Memory B cell (primary cell): ENCODE data around the gene MED29.

Experiments used
- ATAC-seq: fragments of 150-1000 bp; cut with Tn5 transposase; 2 replicates; pipeline ENCODE4 v1.10.0; 2021; ENCODE audit warnings: low read depth, mild to moderate bottlenecking, moderate library complexity
- DNase-seq, 2 donors: peaks; one replicate each; pipeline ENCODE4 v3.0.0; 2022; ENCODE audit warnings: low spot score in 2 of 2
- H3K27ac Mint-ChIP-seq: one replicate; pipeline ENCODE4 v1.8.0; 2022; ENCODE audit warnings: mild to moderate bottlenecking, moderate library complexity, mixed read lengths
- H3K27me3 Mint-ChIP-seq: one replicate; pipeline ENCODE4 v1.8.0; 2022; ENCODE audit warnings: mixed read lengths
- H3K36me3 Mint-ChIP-seq: one replicate; pipeline ENCODE4 v1.8.0; 2022; ENCODE audit warnings: mild to moderate bottlenecking, mixed read lengths
- H3K4me1 Mint-ChIP-seq: one replicate; pipeline ENCODE4 v1.8.0; 2022; ENCODE audit warnings: mixed read lengths
- H3K4me3 Mint-ChIP-seq: one replicate; pipeline ENCODE4 v1.8.0; 2022; ENCODE audit warnings: mild to moderate bottlenecking, moderate library complexity, mixed read lengths
- H3K9me3 Mint-ChIP-seq: one replicate; pipeline ENCODE4 v1.8.0; 2022; ENCODE audit warnings: mixed read lengths

MED29 gene

GRCh38 chr19:39390751-39391437 lies at the start of gene MED29, which contains the start of gene PAF1:
TSS of gene MED29 (plus strand) at chr19:39391378. CDS start at chr19:39391423, 45 bp downstream.
TSS of gene PAF1 (minus strand) at chr19:39391106. CDS start at chr19:39390864, 242 bp downstream.
- peaks cover 27% of the 10 kb centered on the region for H3K36me3 Mint-ChIP-seq
- ATAC-seq (peak; percentile 88), DNase-seq (peak; percentile 85 to 95)
- H3K9me3 Mint-ChIP-seq, result no peaks in the 10 kb centered on the region
- H3K27ac Mint-ChIP-seq, result peak within 1 kb of the TSS; percentile 98
- peak within 1 kb of the TSS; percentile 96 for H3K4me3 Mint-ChIP-seq
- H3K27me3 Mint-ChIP-seq, result no peaks in the 10 kb centered on the region
- H3K4me1 Mint-ChIP-seq, result peaks cover 22% of the 10 kb centered on the region

- H3K9me3 Mint-ChIP-seq, result no peaks in the 10 kb centered on the region
- no peaks in the 10 kb centered on the region for H3K27me3 Mint-ChIP-seq
- peak within 1 kb of the TSS; percentile 94 for H3K27ac Mint-ChIP-seq
- peaks cover 57% of the 10 kb centered on the region for H3K4me1 Mint-ChIP-seq
- DNase-seq, result peak; percentile 95 to 99
- peak; percentile 87 for ATAC-seq
- H3K4me3 Mint-ChIP-seq, result peak within 1 kb of the TSS; percentile 98
- H3K36me3 Mint-ChIP-seq, result peaks cover 7% of the 10 kb centered on the region
These were observed 49.2 kb upstream of the MED29 start, which contains the start of gene SAMD4B for GRCh38 chr19:39341719-39342604. TSS of gene SAMD4B (plus strand) at chr19:39342421. CDS start at chr19:39356894, 14,473 bp downstream.

- Mint-ChIP-seq H3K9me3 (no peaks in the 10 kb centered on the region), H3K27ac (peak overlapping the region; percentile 94), H3K4me3 (peak overlapping the region; percentile 88), H3K4me1 (peaks cover 55% of the 10 kb centered on the region), H3K27me3 (no peaks in the 10 kb centered on the region), H3K36me3 (peaks cover 10% of the 10 kb centered on the region)
- peak; percentile 1 for ATAC-seq
- no peak for DNase-seq
These were observed 48.4 kb upstream of the MED29 start for GRCh38 chr19:39342647-39343305.

GRCh38 chr19:39345956-39346355 lies 45.2 kb upstream of the MED29 start:
- peaks cover 20% of the 10 kb centered on the region for H3K36me3 Mint-ChIP-seq
- no peaks in the 10 kb centered on the region for H3K9me3 Mint-ChIP-seq
- no peaks in the 10 kb centered on the region for H3K27me3 Mint-ChIP-seq
- no peak overlapping the region for H3K4me3 Mint-ChIP-seq
- no peak for ATAC-seq
- peak overlapping the region; percentile 94 for H3K27ac Mint-ChIP-seq
- DNase-seq, result no peak
- peaks cover 47% of the 10 kb centered on the region for H3K4me1 Mint-ChIP-seq

GRCh38 chr19:39347332-39348164 lies 43.6 kb upstream of the MED29 start:
- H3K36me3 Mint-ChIP-seq, result peaks cover 20% of the 10 kb centered on the region
- peaks cover 43% of the 10 kb centered on the region for H3K4me1 Mint-ChIP-seq
- H3K27me3 Mint-ChIP-seq, result no peaks in the 10 kb centered on the region
- H3K4me3 Mint-ChIP-seq, result no peak overlapping the region
- DNase-seq, result no peak
- peak overlapping the region; percentile 41 for H3K27ac Mint-ChIP-seq
- H3K9me3 Mint-ChIP-seq, result no peaks in the 10 kb centered on the region
- ATAC-seq, result no peak

GRCh38 chr19:39349326-39349725 lies 41.9 kb upstream of the MED29 start:
- H3K36me3 Mint-ChIP-seq, result peaks cover 26% of the 10 kb centered on the region

GRCh38 chr19:39350156-39350555 lies 41.0 kb upstream of the MED29 start:
- ATAC-seq, result no peak
- Mint-ChIP-seq H3K4me1 (peaks cover 22% of the 10 kb centered on the region), H3K9me3 (no peaks in the 10 kb centered on the region), H3K36me3 (peaks cover 30% of the 10 kb centered on the region), H3K27me3 (no peaks in the 10 kb centered on the region), H3K27ac (no peak overlapping the region), H3K4me3 (no peak overlapping the region)
- DNase-seq, result no peak

More at GRCh38 chr19:39349326-39349725, 41.9 kb upstream of the MED29 start:
- Mint-ChIP-seq H3K4me1 (peaks cover 29% of the 10 kb centered on the region), H3K27ac (peak overlapping the region; percentile 41), H3K9me3 (no peaks in the 10 kb centered on the region), H3K27me3 (no peaks in the 10 kb centered on the region), H3K4me3 (no peak overlapping the region)
- ATAC-seq (no peak), DNase-seq (no peak)

- DNase-seq (peak in 1 of 2 donors; percentile 53), ATAC-seq (peak; percentile 96)
- Mint-ChIP-seq H3K4me3 (no peak overlapping the region), H3K27me3 (no peaks in the 10 kb centered on the region), H3K9me3 (no peaks in the 10 kb centered on the region), H3K4me1 (peaks cover 18% of the 10 kb centered on the region), H3K27ac (peak overlapping the region; percentile 79), H3K36me3 (peaks cover 32% of the 10 kb centered on the region)
These were observed 39.6 kb upstream of the MED29 start for GRCh38 chr19:39351537-39352064.

GRCh38 chr19:39352381-39353255 lies 38.6 kb upstream of the MED29 start:
- no peak for ATAC-seq
- Mint-ChIP-seq H3K27ac (peak overlapping the region; percentile 79), H3K36me3 (peaks cover 37% of the 10 kb centered on the region), H3K4me1 (peaks cover 14% of the 10 kb centered on the region), H3K9me3 (no peaks in the 10 kb centered on the region), H3K27me3 (no peaks in the 10 kb centered on the region), H3K4me3 (no peak overlapping the region)
- no peak for DNase-seq

- H3K27me3 Mint-ChIP-seq, result no peaks in the 10 kb centered on the region
- ATAC-seq (no peak), DNase-seq (no peak)
- no peak overlapping the region for H3K4me3 Mint-ChIP-seq
- peaks cover 8% of the 10 kb centered on the region for H3K4me1 Mint-ChIP-seq
- no peaks in the 10 kb centered on the region for H3K9me3 Mint-ChIP-seq
- no peak overlapping the region for H3K27ac Mint-ChIP-seq
- H3K36me3 Mint-ChIP-seq, result peaks cover 32% of the 10 kb centered on the region
These were observed 35.9 kb upstream of the MED29 start for GRCh38 chr19:39355253-39355652.

- peaks cover 32% of the 10 kb centered on the region for H3K36me3 Mint-ChIP-seq
- no peaks in the 10 kb centered on the region for H3K27me3 Mint-ChIP-seq
- no peak overlapping the region for H3K27ac Mint-ChIP-seq
- no peak overlapping the region for H3K4me3 Mint-ChIP-seq
- peaks cover 8% of the 10 kb centered on the region for H3K4me1 Mint-ChIP-seq
- ATAC-seq (no peak), DNase-seq (no peak)
- no peaks in the 10 kb centered on the region for H3K9me3 Mint-ChIP-seq
These were observed 35.1 kb upstream of the MED29 start for GRCh38 chr19:39356073-39356472.

GRCh38 chr19:39356647-39357046 lies 34.5 kb upstream of the MED29 start:
- Mint-ChIP-seq H3K36me3 (peaks cover 32% of the 10 kb centered on the region), H3K9me3 (no peaks in the 10 kb centered on the region)
- no peak for ATAC-seq

More at GRCh38 chr19:39356647-39357046, 34.5 kb upstream of the MED29 start:
- Mint-ChIP-seq H3K27ac (no peak overlapping the region), H3K27me3 (no peaks in the 10 kb centered on the region), H3K4me1 (peaks cover 6% of the 10 kb centered on the region), H3K4me3 (no peak overlapping the region)
- no peak for DNase-seq
